GM19467 (cell line): ENCODE measurements around the gene PHC2.

ENCODE experiments used
- ATAC-seq: cut with Tn5 transposase; IDR thresholded peaks from one replicate; pipeline ENCODE4 v1.9.1; 2021; ENCODE audit warnings: mild to moderate bottlenecking, moderate library complexity; ENCODE audit not compliant: unreplicated experiment

Gene PHC2

GRCh38 chr1:33392639-33393038 lies 38.3 kb downstream of the PHC2 start:
- ATAC-seq: no peak

GRCh38 chr1:33392206-33392605 lies 38.7 kb downstream of the PHC2 start:
- ATAC-seq: no peak

- no peak for ATAC-seq
Observed at GRCh38 chr1:33391343-33392078, 39.4 kb downstream of the PHC2 start.

- ATAC-seq: no peak
Observed at GRCh38 chr1:33390542-33390941, 40.4 kb downstream of the PHC2 start.

GRCh38 chr1:33388805-33389771 lies 41.8 kb downstream of the PHC2 start:
- ATAC-seq: no peak

GRCh38 chr1:33387625-33388024 lies 43.3 kb downstream of the PHC2 start:
- ATAC-seq: no peak

GRCh38 chr1:33385251-33385650 lies 45.6 kb downstream of the PHC2 start:
- no peak for ATAC-seq

- no peak for ATAC-seq
Observed at GRCh38 chr1:33384040-33384812, 46.7 kb downstream of the PHC2 start.

GRCh38 chr1:33383489-33383888 lies 47.4 kb downstream of the PHC2 start:
- ATAC-seq: no peak

GRCh38 chr1:33382661-33383415 lies 48.1 kb downstream of the PHC2 start:
- ATAC-seq: no peak

- ATAC-seq: no peak
Observed at GRCh38 chr1:33381977-33382376, 48.9 kb downstream of the PHC2 start.

GRCh38 chr1:33380811-33381210 lies 50.1 kb downstream of the PHC2 start:
- no peak for ATAC-seq

GRCh38 chr1:33379631-33380354 lies 51.1 kb downstream of the PHC2 start:
- no peak for ATAC-seq

- ATAC-seq: no peak
Observed at GRCh38 chr1:33378976-33379375, 51.9 kb downstream of the PHC2 start.

GRCh38 chr1:33378524-33378923 lies 52.4 kb downstream of the PHC2 start:
- ATAC-seq: no peak

- ATAC-seq: no peak
Observed at GRCh38 chr1:33377756-33378155, 53.1 kb downstream of the PHC2 start.

- ATAC-seq: no peak
Observed at GRCh38 chr1:33377013-33377412, 53.9 kb downstream of the PHC2 start.

- ATAC-seq: no peak
Observed at GRCh38 chr1:33375316-33375715, 55.6 kb downstream of the PHC2 start.

GRCh38 chr1:33374336-33375105 lies 56.4 kb downstream of the PHC2 start:
- ATAC-seq: no peak
